Activated naive CD4-positive, alpha-beta T cell treated with anti-CD3 and anti-CD28 coated beads, Interleukin-2, amount 50 U/mL, for 16 hours (primary cell): ENCODE measurements around the gene TRIM16.
"Not testable (repeated sequence)": the region's sequence is repeated elsewhere in the genome, so short reads cannot be mapped to it uniquely, and the experiment has no call there.

Source experiments
- DNase-seq: peaks from one replicate; pipeline ENCODE4 v3.0.0-alpha.2; 2020

The TRIM16 gene

GRCh38 chr17:15613111-15613510 is 71.0 kb downstream of the TRIM16 start:
- DNase-seq: not testable (repeated sequence)

GRCh38 chr17:15592960-15593359 is 91.2 kb downstream of the TRIM16 start:
- DNase-seq: not testable (repeated sequence)

GRCh38 chr17:15591986-15592385 is 92.1 kb downstream of the TRIM16 start:
- DNase-seq: not testable (repeated sequence)

- not testable (repeated sequence) for DNase-seq
Measured at GRCh38 chr17:15590844-15591243, 93.3 kb downstream of the TRIM16 start.

GRCh38 chr17:15589544-15590536 is 94.3 kb downstream of the TRIM16 start:
- DNase-seq: peak; percentile 14

GRCh38 chr17:15588017-15588416 is 96.1 kb downstream of the TRIM16 start:
- not testable (repeated sequence) for DNase-seq

GRCh38 chr17:15583313-15583712 is 100.8 kb downstream of the TRIM16 start:
- DNase-seq: not testable (repeated sequence)

- DNase-seq: not testable (repeated sequence)
Measured at GRCh38 chr17:15581462-15581861, 102.6 kb downstream of the TRIM16 start.
